HEK293 (cell line): ENCODE results near the gene PAQR6.

ENCODE experiments used
- CTCF ChIA-PET: fragments of 350-600 bp; formaldehyde crosslinking; extraction: SDS; loops from one replicate; lab custom pipeline; 2021; ENCODE audit warnings: antibody characterized with exemption; lab: Yijun Ruan, JAX
- POLR2A ChIA-PET: fragments of 300-600 bp; formaldehyde crosslinking; extraction: SDS; loops from one replicate; lab custom pipeline; 2020; ENCODE audit warnings: antibody characterized with exemption, inconsistent platforms; lab: Yijun Ruan, JAX
- H3K27ac ChIP-seq: fragments of 200-500 bp; sonication (Bioruptor generic); 2 replicates; pipeline ENCODE4 v1.5.1; 2014; ENCODE audit warnings: low read depth, low read length, control low read depth, inconsistent platforms; ENCODE audit errors: extremely low read depth
- H3K36me3 ChIP-seq, 2 experiments: fragments of 200-500 bp in 1 of 2; sonication (Bioruptor generic) in 1 of 2; 1 replicate in 1 of 2; 2 replicates in 1 of 2; pipeline ENCODE4 v1.5.1; 2014 to 2017; ENCODE audit warnings: inconsistent platforms in 2 of 2, low read length in 2 of 2; ENCODE audit not compliant: control insufficient read depth in 2 of 2, insufficient read depth in 1 of 2
- H3K4me1 ChIP-seq: fragments of 200-500 bp; sonication (Bioruptor generic); 2 replicates; pipeline ENCODE4 v1.5.1; 2014; ENCODE audit warnings: mild to moderate bottlenecking, low read length, inconsistent platforms; ENCODE audit not compliant: control insufficient read depth, insufficient read depth
- H3K4me3 ChIP-seq: 2 replicates; pipeline ENCODE4 v1.5.1; 2011; ENCODE audit warnings: low read depth, mild to moderate bottlenecking, control low read depth, low read length, moderate library complexity
- H3K9me3 ChIP-seq: fragments of 200-500 bp; sonication (Bioruptor generic); 2 replicates; pipeline ENCODE4 v1.5.1; 2014; ENCODE audit warnings: low read depth, low read length, inconsistent platforms; ENCODE audit not compliant: control insufficient read depth, insufficient read depth
- EGR2 ChIP-seq: fragments of 450-650 bp; formaldehyde crosslinking; IDR thresholded peaks from 2 replicates; pipeline ENCODE4 v1.5.1; 2016; ENCODE audit warnings: low read depth, missing biosample characterization, missing genetic modification characterization
- GLIS1 ChIP-seq: fragments of 450-650 bp; formaldehyde crosslinking; IDR thresholded peaks from 2 replicates; pipeline ENCODE4 v1.5.1; 2016; ENCODE audit warnings: missing biosample characterization, missing genetic modification characterization
- GLIS2 ChIP-seq: fragments of 450-650 bp; formaldehyde crosslinking; IDR thresholded peaks from 2 replicates; pipeline ENCODE4 v1.5.1; 2016; ENCODE audit warnings: missing biosample characterization, missing genetic modification characterization
- KLF17 ChIP-seq: fragments of 450-650 bp; formaldehyde crosslinking; IDR thresholded peaks from 2 replicates; pipeline ENCODE4 v1.5.1; 2016; ENCODE audit warnings: missing biosample characterization, missing genetic modification characterization
- MZF1 ChIP-seq: fragments of 450-650 bp; formaldehyde crosslinking; IDR thresholded peaks from 2 replicates; pipeline ENCODE4 v1.5.1; 2017; ENCODE audit warnings: missing biosample characterization, missing genetic modification characterization, borderline replicate concordance
- PRDM1 ChIP-seq: fragments of 450-650 bp; formaldehyde crosslinking; IDR thresholded peaks from 2 replicates; pipeline ENCODE4; 2016; ENCODE audit warnings: missing biosample characterization, missing genetic modification characterization
- SALL2 ChIP-seq: fragments of 450-650 bp; formaldehyde crosslinking; IDR thresholded peaks from 2 replicates; pipeline ENCODE4 v1.5.0; 2017; ENCODE audit warnings: missing biosample characterization, mild to moderate bottlenecking, missing genetic modification characterization, borderline replicate concordance
- TSHZ1 ChIP-seq: fragments of 450-650 bp; formaldehyde crosslinking; IDR thresholded peaks from 2 replicates; pipeline ENCODE4 v1.5.1; 2016; ENCODE audit warnings: missing biosample characterization, missing genetic modification characterization, borderline replicate concordance
- WT1 ChIP-seq: fragments of 450-650 bp; formaldehyde crosslinking; IDR thresholded peaks from 2 replicates; pipeline ENCODE4 v1.5.1; 2016; ENCODE audit warnings: missing biosample characterization, missing genetic modification characterization
- ZFHX2 ChIP-seq: fragments of 450-650 bp; formaldehyde crosslinking; conservative IDR thresholded peaks from 2 replicates; pipeline ENCODE4 v1.5.1; 2016; ENCODE audit warnings: missing biosample characterization, missing genetic modification characterization
- ZIC2 ChIP-seq: fragments of 450-650 bp; formaldehyde crosslinking; IDR thresholded peaks from 2 replicates; pipeline ENCODE4 v1.5.1; 2016; ENCODE audit warnings: missing biosample characterization, missing genetic modification characterization
- ZNF366 ChIP-seq: fragments of 450-650 bp; formaldehyde crosslinking; conservative IDR thresholded peaks from 2 replicates; pipeline ENCODE4 v1.5.1; 2016; ENCODE audit warnings: missing biosample characterization, missing genetic modification characterization
- ZNF544 ChIP-seq: fragments of 450-650 bp; formaldehyde crosslinking; IDR thresholded peaks from 2 replicates; pipeline ENCODE4 v1.5.0; 2017; ENCODE audit warnings: missing biosample characterization, missing genetic modification characterization
- ZNF548 ChIP-seq: fragments of 450-650 bp; formaldehyde crosslinking; IDR thresholded peaks from 2 replicates; pipeline ENCODE4 v1.5.1; 2016; ENCODE audit warnings: missing biosample characterization, missing genetic modification characterization
- ZNF600 ChIP-seq: fragments of 450-650 bp; formaldehyde crosslinking; IDR thresholded peaks from 2 replicates; pipeline ENCODE4 v1.5.1; 2016; ENCODE audit warnings: missing biosample characterization, missing genetic modification characterization
- ZNF664 ChIP-seq: fragments of 450-650 bp; formaldehyde crosslinking; IDR thresholded peaks from 2 replicates; pipeline ENCODE4 v1.5.1; 2016; ENCODE audit warnings: missing biosample characterization, missing genetic modification characterization
- TF ChIP-seq, protein P1 (sequence below): fragments of 450-650 bp; formaldehyde crosslinking; optimal IDR thresholded peaks from 2 replicates; pipeline ENCODE3; 2016; ENCODE audit warnings: missing biosample characterization, mild to moderate bottlenecking, missing genetic modification characterization
- TF ChIP-seq, protein P2 (sequence below): fragments of 450-650 bp; formaldehyde crosslinking; IDR thresholded peaks from 2 replicates; pipeline ENCODE4 v1.5.1; 2016; ENCODE audit warnings: missing biosample characterization, missing genetic modification characterization, low read depth

Gene PAQR6

GRCh38 chr1:156281281-156281680, 33.4 kb upstream of the PAQR6 start (continued):
- TF ChIP-seq TSHZ1 = no peak
- peak; percentile 77 for TF ChIP-seq GLIS2 (tag by site-specific recombination)
- no peak for TF ChIP-seq SALL2
- 0 out of 2 replicates have a peak, but pooled peaks have one; percentile 22 for TF ChIP-seq ZNF600 (tag by site-specific recombination)
- TF ChIP-seq GLIS1 (tag by site-specific recombination) = peak; percentile 85
- TF ChIP-seq ZNF366 (tag by site-specific recombination) = peak; percentile 53
- TF ChIP-seq WT1 (tag by site-specific recombination) = peak; percentile 63
- TF ChIP-seq, protein P1, sequence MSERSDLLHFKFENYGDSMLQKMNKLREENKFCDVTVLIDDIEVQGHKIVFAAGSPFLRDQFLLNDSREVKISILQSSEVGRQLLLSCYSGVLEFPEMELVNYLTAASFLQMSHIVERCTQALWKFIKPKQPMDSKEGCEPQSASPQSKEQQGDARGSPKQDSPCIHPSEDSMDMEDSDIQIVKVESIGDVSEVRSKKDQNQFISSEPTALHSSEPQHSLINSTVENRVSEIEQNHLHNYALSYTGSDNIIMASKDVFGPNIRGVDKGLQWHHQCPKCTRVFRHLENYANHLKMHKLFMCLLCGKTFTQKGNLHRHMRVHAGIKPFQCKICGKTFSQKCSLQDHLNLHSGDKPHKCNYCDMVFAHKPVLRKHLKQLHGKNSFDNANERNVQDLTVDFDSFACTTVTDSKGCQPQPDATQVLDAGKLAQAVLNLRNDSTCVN (tag by site-specific recombination) = no peak
- peak; percentile 74 for TF ChIP-seq ZFHX2
- peak; percentile 57; the same call in 1 of the 2 replicates for TF ChIP-seq MZF1
- TF ChIP-seq ZIC2 = 0 out of 2 replicates have a peak, but pooled peaks have one; percentile 39
- TF ChIP-seq, protein P2, sequence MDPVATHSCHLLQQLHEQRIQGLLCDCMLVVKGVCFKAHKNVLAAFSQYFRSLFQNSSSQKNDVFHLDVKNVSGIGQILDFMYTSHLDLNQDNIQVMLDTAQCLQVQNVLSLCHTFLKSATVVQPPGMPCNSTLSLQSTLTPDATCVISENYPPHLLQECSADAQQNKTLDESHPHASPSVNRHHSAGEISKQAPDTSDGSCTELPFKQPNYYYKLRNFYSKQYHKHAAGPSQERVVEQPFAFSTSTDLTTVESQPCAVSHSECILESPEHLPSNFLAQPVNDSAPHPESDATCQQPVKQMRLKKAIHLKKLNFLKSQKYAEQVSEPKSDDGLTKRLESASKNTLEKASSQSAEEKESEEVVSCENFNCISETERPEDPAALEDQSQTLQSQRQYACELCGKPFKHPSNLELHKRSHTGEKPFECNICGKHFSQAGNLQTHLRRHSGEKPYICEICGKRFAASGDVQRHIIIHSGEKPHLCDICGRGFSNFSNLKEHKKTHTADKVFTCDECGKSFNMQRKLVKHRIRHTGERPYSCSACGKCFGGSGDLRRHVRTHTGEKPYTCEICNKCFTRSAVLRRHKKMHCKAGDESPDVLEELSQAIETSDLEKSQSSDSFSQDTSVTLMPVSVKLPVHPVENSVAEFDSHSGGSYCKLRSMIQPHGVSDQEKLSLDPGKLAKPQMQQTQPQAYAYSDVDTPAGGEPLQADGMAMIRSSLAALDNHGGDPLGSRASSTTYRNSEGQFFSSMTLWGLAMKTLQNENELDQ (tag by site-specific recombination) = no peak
- peak; percentile 57 for TF ChIP-seq EGR2 (tag by site-specific recombination)
- TF ChIP-seq KLF17 (tag by site-specific recombination) = no peak

DNA sequence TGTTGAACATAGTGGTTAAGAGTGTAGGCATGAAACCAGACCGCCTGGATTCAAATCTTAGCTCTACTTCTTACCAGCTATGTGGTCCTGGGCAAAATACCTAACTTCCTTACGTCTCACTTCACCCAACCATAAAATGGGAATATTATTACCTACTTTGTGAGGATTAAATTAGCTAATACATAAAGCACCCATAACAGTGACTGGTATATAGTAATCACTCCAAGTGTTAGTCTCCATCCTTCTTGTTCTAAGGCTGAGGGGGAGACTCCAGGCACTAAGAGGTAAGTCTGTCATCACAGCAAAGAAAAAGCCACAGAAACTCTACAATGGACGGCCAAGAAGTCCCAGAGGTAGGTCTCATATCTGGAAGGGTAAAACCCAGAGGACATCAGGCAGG, 32.0 kb upstream of the PAQR6 start:
- Histone ChIP-seq H3K4me3 (no peak overlapping the region), H3K27ac (no peak overlapping the region), H3K36me3 (peaks cover 29 to 62% of the 10 kb centered on the region in 2 experiments; a peak in 2 of 3 replicates), H3K4me1 (peaks cover 4% of the 10 kb centered on the region; the same call in 1 of the 2 replicates), H3K9me3 (no peaks in the 10 kb centered on the region)
- ChIA-PET POLR2A (interaction anchor here (0.5 kb wide), 1 partner anchor 51 kb away, joined by 3 read pairs; no protein-coding TSS in a partner anchor), CTCF (interaction anchor here (0.6 to 2.2 kb wide), 4 partner anchors 8 to 109 kb away, joined by 3 to 9 read pairs (median 3); no protein-coding TSS in a partner anchor)
- TF ChIP-seq ZNF664 (tag by site-specific recombination) = peak; percentile 93
- TF ChIP-seq ZNF548 (tag by site-specific recombination) = no peak

- Histone ChIP-seq H3K9me3 (no peaks in the 10 kb centered on the region), H3K4me1 (peaks cover 4% of the 10 kb centered on the region; the same call in 1 of the 2 replicates), H3K4me3 (no peak overlapping the region), H3K36me3 (peaks cover 52 to 85% of the 10 kb centered on the region in 2 experiments; a peak in 2 of 3 replicates), H3K27ac (no peak overlapping the region)
- no peak for TF ChIP-seq ZNF544
- peak; percentile 70 for TF ChIP-seq PRDM1 (tag by site-specific recombination)
- CTCF ChIA-PET = no interaction called here
- POLR2A ChIA-PET = no interaction called here
Observed at GRCh38 chr1:156276966-156277381, 29.1 kb upstream of the PAQR6 start.
